ENCODE measurements around the gene MYO9A.

Gene MYO9A

GRCh38 chr15:71781179-71781964 is 336.6 kb downstream of the MYO9A start:
- DNase-seq = no peak
- in situ Hi-C loops (cut with MboI; ENCODE audit: low pct_unique_long_range_greater_than_20kb, low sequenced_read_pairs) = no loop called here

DNA sequence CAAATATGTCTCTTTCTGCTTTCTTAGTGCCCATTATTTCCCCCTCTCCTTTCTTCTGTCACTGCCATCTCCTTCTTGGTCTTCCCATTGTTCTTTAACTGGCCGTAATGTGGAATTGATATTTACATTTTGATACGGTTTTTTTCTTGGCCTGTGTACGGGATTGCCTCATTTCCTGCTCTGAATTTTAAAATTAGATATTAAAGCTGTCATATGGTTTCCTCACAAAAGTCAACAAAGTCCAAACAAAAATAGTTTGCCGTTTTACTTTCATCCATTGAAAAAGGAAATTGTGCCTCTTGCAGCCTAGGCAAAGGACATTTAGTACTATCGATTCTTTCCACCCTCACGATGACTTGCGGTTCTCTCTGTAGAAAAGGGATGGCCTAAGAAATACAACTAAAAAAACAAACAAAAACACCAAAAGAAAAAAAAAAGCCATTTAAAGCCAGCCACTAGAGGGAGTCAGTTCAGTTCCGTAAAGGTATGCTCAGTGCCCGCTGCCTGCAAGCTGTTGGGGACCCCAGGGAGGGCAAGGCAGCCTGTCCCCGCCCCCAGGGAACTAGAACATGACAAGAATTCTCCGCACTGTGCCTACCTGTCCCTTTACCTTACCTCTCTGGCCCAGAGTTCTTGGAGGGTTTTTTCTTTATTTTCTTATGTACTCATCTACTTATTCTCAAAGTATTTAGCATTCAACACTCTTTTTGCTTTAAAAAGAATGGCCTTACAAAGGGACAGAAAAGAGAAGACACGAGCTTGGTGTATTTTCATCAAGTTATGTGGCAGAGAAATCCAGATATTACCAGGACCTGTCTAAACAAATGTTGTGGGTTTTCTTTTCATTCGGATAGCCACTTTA is 337.6 kb downstream of the MYO9A start:
- in situ Hi-C loops (cut with MboI; ENCODE audit: low pct_unique_long_range_greater_than_20kb, low sequenced_read_pairs) = no loop called here
- peak; percentile 79 for DNase-seq

GRCh38 chr15:71779073-71779797 is 338.7 kb downstream of the MYO9A start:
- DNase-seq = no peak
- in situ Hi-C loops (cut with MboI; ENCODE audit: low pct_unique_long_range_greater_than_20kb, low sequenced_read_pairs) = no loop called here

GRCh38 chr15:71777216-71777943 is 340.6 kb downstream of the MYO9A start:
- in situ Hi-C loops (cut with MboI; ENCODE audit: low pct_unique_long_range_greater_than_20kb, low sequenced_read_pairs) = no loop called here
- no peak for DNase-seq

DNA sequence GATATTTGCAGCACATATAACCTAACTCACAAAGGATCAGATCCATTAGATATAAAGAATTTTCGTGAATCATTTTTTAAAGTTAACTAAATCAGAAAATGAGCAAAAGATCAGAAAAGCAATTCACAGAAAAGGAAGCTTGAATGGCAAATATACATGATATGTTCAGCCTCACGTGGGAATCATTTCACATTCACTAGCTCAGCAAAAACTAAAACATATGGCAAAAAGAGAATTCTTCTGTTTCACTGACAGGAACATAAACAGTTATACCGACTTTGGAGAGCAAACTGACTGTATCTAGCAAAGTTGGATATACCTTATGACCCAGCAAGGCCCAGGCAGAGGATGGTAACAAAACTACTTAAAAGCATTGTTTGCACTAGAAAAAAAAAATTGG is 341.6 kb downstream of the MYO9A start:
- no peak for DNase-seq
- in situ Hi-C loops (cut with MboI; ENCODE audit: low pct_unique_long_range_greater_than_20kb, low sequenced_read_pairs) = no loop called here

GRCh38 chr15:71775856-71776255 is 342.1 kb downstream of the MYO9A start:
- in situ Hi-C loops (cut with MboI; ENCODE audit: low pct_unique_long_range_greater_than_20kb, low sequenced_read_pairs) = no loop called here
- no peak for DNase-seq

DNA sequence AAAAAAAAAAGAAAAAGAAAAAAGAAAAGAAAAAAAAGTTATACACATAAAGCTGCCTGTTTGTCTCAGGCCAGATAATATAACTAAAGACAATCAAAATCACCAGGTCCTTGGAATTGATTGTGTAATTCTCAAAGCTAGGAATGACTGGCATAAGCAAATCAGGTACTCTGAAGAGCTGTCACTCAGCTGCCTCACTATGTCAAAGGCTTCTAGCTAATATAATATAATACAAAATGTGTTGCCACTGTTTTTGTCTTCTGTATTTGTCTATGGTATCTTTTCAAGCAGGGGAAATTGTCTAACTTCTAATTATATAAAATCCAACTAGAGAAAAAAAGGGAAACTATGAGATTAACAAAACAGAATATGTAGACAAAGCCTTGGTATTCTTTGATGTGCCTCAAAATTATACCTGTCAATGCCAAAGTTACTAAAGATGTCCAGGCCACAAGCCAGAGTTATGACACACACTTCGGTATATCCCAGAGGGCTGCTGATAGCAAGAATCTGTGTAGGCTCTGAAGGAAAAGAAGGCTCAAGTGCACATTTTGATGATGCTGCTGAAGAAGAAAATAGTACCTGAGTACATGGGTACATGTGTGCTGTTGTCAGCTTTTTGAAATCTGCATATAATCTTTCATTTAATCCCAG is 344.6 kb downstream of the MYO9A start:
- no peak for DNase-seq
- in situ Hi-C loops (cut with MboI; ENCODE audit: low pct_unique_long_range_greater_than_20kb, low sequenced_read_pairs) = no loop called here

All from KBM-7 (cell line).